DND-41 (cell line): ENCODE data around the gene LPAR4.

Experiments used
- ATAC-seq: fragments of 200-7000 bp; cut with Tn5 transposase; 3 replicates; pipeline ENCODE4 v1.9.1; 2021; ENCODE audit warnings: low read depth; ENCODE audit not compliant: insufficient read depth
- DNase-seq: peaks from one replicate; pipeline ENCODE4 v3.0.0-alpha.2; 2020
- H2AFZ ChIP-seq: 2 replicates; pipeline ENCODE4 v1.6.0; 2012; ENCODE audit warnings: low read depth, low read length
- H3K27ac ChIP-seq: 2 replicates; pipeline ENCODE4 v1.5.1; 2012; ENCODE audit warnings: low read length, inconsistent platforms
- H3K27me3 ChIP-seq: fragments of 200-600 bp; sonication (generic); 2 replicates; pipeline ENCODE4 v1.6.0; 2012; ENCODE audit warnings: low read length, mild to moderate bottlenecking, inconsistent platforms; ENCODE audit not compliant: insufficient read depth, poor library complexity
- H3K36me3 ChIP-seq: 2 replicates; pipeline ENCODE4 v1.5.1; 2012; ENCODE audit warnings: low read length, inconsistent platforms; ENCODE audit not compliant: insufficient read depth
- H3K4me1 ChIP-seq: 2 replicates; pipeline ENCODE4 v1.5.1; 2012; ENCODE audit warnings: mild to moderate bottlenecking, low read length; ENCODE audit not compliant: insufficient read depth
- H3K4me2 ChIP-seq: 2 replicates; pipeline ENCODE4 v1.6.0; 2012; ENCODE audit warnings: mild to moderate bottlenecking, moderate library complexity, low read length, inconsistent platforms; ENCODE audit not compliant: insufficient read depth
- H3K4me3 ChIP-seq, 2 experiments: fragments of 200-600 bp in 1 of 2; shearing (Covaris generic) in 1 of 2; 2 replicates each; pipeline ENCODE4 v1.5.1; 2012 to 2016; ENCODE audit warnings: inconsistent platforms in 2 of 2, low read length in 2 of 2, mild to moderate bottlenecking in 2 of 2, low read depth in 1 of 2, moderate library complexity in 1 of 2
- H3K79me2 ChIP-seq: 2 replicates; pipeline ENCODE4 v1.6.0; 2012; ENCODE audit warnings: low read length, inconsistent platforms; ENCODE audit not compliant: insufficient read depth
- H3K9ac ChIP-seq: 2 replicates; pipeline ENCODE4 v1.6.0; 2012; ENCODE audit warnings: low read depth, mild to moderate bottlenecking, inconsistent platforms, low read length, moderate library complexity
- H3K9me3 ChIP-seq: 2 replicates; pipeline ENCODE4 v1.5.1; 2012; ENCODE audit warnings: low read length, moderate library complexity, mild to moderate bottlenecking, inconsistent platforms; ENCODE audit not compliant: insufficient read depth, severe bottlenecking
- H4K20me1 ChIP-seq: 2 replicates; pipeline ENCODE4 v1.6.0; 2012; ENCODE audit warnings: low read length; ENCODE audit not compliant: insufficient read depth
- EZH2 ChIP-seq: IDR thresholded peaks from 3 replicates; pipeline ENCODE4 v1.6.1; 2012; ENCODE audit warnings: borderline replicate concordance, low read depth, mild to moderate bottlenecking, moderate library complexity, low read length, inconsistent platforms; ENCODE audit not compliant: severe bottlenecking
- TF ChIP-seq, protein P1 (sequence below): IDR thresholded peaks from 2 replicates; pipeline ENCODE4 v1.5.1; 2012; ENCODE audit warnings: borderline replicate concordance, low read length, moderate library complexity, mild to moderate bottlenecking; ENCODE audit not compliant: poor library complexity, severe bottlenecking; ENCODE audit errors: extremely low read depth

LPAR4 gene

DNA sequence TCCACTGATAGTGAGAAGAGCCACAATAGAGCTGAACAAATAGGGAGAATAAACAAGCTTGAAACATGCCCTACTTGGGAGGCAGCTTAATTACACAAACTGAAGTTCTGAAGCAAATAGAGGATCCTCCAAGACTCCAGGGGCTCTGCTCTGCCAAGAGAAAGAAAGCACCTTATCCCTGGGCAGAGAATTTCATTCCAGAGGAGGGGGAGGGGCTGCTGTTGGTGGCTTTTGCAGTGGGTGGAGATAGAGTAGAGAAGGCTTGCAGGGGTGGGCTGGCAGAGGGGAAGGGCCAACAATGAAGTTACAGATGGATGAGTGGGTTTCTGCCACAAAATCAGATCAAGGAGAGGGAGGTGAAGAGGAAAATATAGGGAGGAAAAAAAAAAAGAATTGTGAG, 1.0 kb upstream of the LPAR4 start:
- Histone ChIP-seq H2AFZ (no peak overlapping the region), H3K36me3 (no peaks in the 10 kb centered on the region), H3K79me2 (no peaks in the 10 kb centered on the region), H3K27ac (no peak overlapping the region), H3K9me3 (no peaks in the 10 kb centered on the region), H3K4me2 (no peak overlapping the region), H3K4me1 (no peaks in the 10 kb centered on the region), H3K9ac (no peak overlapping the region), H4K20me1 (no peaks in the 10 kb centered on the region), H3K27me3 (no peaks in the 10 kb centered on the region), H3K4me3 (no peak overlapping the region)
- TF ChIP-seq, protein P1, sequence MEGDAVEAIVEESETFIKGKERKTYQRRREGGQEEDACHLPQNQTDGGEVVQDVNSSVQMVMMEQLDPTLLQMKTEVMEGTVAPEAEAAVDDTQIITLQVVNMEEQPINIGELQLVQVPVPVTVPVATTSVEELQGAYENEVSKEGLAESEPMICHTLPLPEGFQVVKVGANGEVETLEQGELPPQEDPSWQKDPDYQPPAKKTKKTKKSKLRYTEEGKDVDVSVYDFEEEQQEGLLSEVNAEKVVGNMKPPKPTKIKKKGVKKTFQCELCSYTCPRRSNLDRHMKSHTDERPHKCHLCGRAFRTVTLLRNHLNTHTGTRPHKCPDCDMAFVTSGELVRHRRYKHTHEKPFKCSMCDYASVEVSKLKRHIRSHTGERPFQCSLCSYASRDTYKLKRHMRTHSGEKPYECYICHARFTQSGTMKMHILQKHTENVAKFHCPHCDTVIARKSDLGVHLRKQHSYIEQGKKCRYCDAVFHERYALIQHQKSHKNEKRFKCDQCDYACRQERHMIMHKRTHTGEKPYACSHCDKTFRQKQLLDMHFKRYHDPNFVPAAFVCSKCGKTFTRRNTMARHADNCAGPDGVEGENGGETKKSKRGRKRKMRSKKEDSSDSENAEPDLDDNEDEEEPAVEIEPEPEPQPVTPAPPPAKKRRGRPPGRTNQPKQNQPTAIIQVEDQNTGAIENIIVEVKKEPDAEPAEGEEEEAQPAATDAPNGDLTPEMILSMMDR: no peak
- TF ChIP-seq EZH2: no peak
- no peak for ATAC-seq
- DNase-seq: no peak

DNA sequence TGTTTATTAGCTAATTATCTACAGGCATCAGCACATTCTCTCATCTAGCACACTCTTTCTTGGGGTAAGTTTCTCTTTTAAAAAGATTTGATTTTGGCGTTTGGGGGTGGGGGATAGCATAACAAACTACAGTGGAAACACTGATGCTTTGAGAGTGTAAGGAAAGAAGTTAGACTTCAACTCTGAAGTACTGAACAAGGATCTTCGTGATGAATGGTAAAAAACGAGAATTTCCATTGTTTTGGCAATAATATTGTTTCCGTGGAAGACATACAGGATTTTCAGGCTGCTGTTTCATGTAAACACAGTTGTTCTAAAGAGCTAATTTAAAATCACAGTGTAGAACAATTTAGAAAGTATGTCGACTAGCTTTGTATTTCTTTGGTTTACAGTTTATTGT, 451 bp downstream of the LPAR4 start:
- Histone ChIP-seq H4K20me1 (no peaks in the 10 kb centered on the region), H3K4me1 (no peaks in the 10 kb centered on the region), H3K4me2 (no peak overlapping the region), H3K9me3 (no peaks in the 10 kb centered on the region), H3K79me2 (no peaks in the 10 kb centered on the region), H2AFZ (no peak overlapping the region), H3K36me3 (no peaks in the 10 kb centered on the region), H3K4me3 (no peak overlapping the region), H3K27ac (no peak overlapping the region), H3K9ac (no peak overlapping the region), H3K27me3 (no peaks in the 10 kb centered on the region)
- TF ChIP-seq EZH2: no peak
- TF ChIP-seq, protein P1: no peak
- DNase-seq (no peak), ATAC-seq (no peak)

DNA sequence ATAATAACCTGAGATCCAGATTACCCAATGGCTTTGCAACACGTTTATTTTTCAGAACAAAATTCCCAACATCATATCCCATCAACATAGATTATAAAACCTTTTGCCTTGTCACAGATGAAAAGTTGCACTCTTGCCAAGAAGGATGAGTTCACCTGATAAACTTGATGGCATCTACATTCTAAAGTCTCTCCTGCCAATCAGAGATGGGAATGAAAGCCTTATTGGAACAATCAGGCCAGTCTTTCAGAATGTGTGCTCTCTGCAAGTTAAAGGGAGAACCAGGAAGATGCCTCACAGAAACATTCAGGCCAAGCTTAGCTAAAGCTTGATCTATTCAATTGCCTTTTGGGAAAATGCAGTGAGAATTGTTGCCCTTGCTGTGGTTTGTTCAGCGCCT, 1.3 kb downstream of the LPAR4 start:
- TF ChIP-seq, protein P1: no peak
- TF ChIP-seq EZH2: no peak
- H3K4me3 ChIP-seq: no peak overlapping the region
- H3K36me3 ChIP-seq: no peaks in the 10 kb centered on the region
- H4K20me1 ChIP-seq: no peaks in the 10 kb centered on the region
- no peaks in the 10 kb centered on the region for H3K79me2 ChIP-seq
- H3K9me3 ChIP-seq: no peaks in the 10 kb centered on the region
- no peak overlapping the region for H3K9ac ChIP-seq
- no peaks in the 10 kb centered on the region for H3K4me1 ChIP-seq
- no peak overlapping the region for H2AFZ ChIP-seq
- no peak overlapping the region for H3K27ac ChIP-seq
- H3K27me3 ChIP-seq: no peaks in the 10 kb centered on the region
- DNase-seq: no peak
- no peak overlapping the region for H3K4me2 ChIP-seq
- ATAC-seq: no peak

DNA sequence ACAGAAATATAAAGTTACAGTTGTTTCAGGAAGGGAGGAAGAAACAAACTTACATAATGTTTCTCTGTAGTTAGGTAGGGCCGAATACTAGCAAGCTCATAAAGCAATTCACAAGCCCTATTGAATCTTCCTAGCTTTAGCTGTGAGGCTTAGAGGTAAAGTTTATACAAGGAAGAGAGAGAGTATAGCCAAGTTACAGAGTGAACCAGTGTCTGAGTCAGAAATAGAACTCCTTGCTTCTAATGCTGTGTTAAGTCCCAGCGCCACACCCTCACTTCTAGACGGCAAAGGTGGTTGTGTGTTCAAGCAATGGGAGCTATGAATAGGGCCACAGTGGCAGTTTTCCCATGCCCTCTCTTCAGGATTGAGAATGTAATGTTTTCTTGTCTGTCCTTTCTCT, 6.1 kb downstream of the LPAR4 start:
- no peaks in the 10 kb centered on the region for H4K20me1 ChIP-seq
- H3K27me3 ChIP-seq: no peaks in the 10 kb centered on the region
- no peaks in the 10 kb centered on the region for H3K4me1 ChIP-seq
- no peak for DNase-seq
- no peaks in the 10 kb centered on the region for H3K79me2 ChIP-seq
- no peak overlapping the region for H3K27ac ChIP-seq
- no peak overlapping the region for H3K9ac ChIP-seq
- H3K4me2 ChIP-seq: no peak overlapping the region
- TF ChIP-seq EZH2: no peak
- TF ChIP-seq, protein P1: no peak
- no peaks in the 10 kb centered on the region for H3K36me3 ChIP-seq
- no peaks in the 10 kb centered on the region for H3K9me3 ChIP-seq
- no peak overlapping the region for H3K4me3 ChIP-seq
- H2AFZ ChIP-seq: no peak overlapping the region; the same call in 1 of the 2 replicates
- no peak for ATAC-seq
